KMS-11 (cell line): ENCODE results near the gene WNT2B.

Source experiments
- H2AFZ ChIP-seq: fragments of 200-600 bp; sonication (generic); 2 replicates; pipeline ENCODE4 v1.6.1; 2016; ENCODE audit warnings: antibody characterized with exemption, mixed run types, low read depth
- H3K27ac ChIP-seq: fragments of 200-600 bp; sonication (generic); 2 replicates; pipeline ENCODE4 v1.6.1; 2016; ENCODE audit warnings: mild to moderate bottlenecking, mixed run types
- H3K27me3 ChIP-seq: fragments of 200-600 bp; sonication (generic); 2 replicates; pipeline ENCODE4 v1.6.1; 2017; ENCODE audit warnings: mild to moderate bottlenecking, low read depth, mixed run types, moderate library complexity; ENCODE audit not compliant: insufficient read depth
- H3K36me3 ChIP-seq: fragments of 200-600 bp; sonication (generic); 2 replicates; pipeline ENCODE4 v1.6.1; 2017; ENCODE audit warnings: mild to moderate bottlenecking, mixed run types; ENCODE audit not compliant: insufficient read depth
- H3K4me1 ChIP-seq: fragments of 200-600 bp; sonication (generic); 2 replicates; pipeline ENCODE4 v1.6.1; 2016; ENCODE audit warnings: mild to moderate bottlenecking, low read depth, mixed run types; ENCODE audit not compliant: poor library complexity, severe bottlenecking
- H3K4me2 ChIP-seq: fragments of 200-600 bp; sonication (generic); 2 replicates; pipeline ENCODE4 v1.7.0; 2016; ENCODE audit warnings: mild to moderate bottlenecking, mixed run types
- H3K4me3 ChIP-seq: fragments of 200-600 bp; sonication (generic); IDR thresholded peaks from 2 replicates; pipeline ENCODE4 v1.6.1; 2017; ENCODE audit warnings: low read depth, low read length, mixed read lengths; ENCODE audit not compliant: insufficient read depth
- H3K79me2 ChIP-seq: fragments of 200-600 bp; sonication (generic); 2 replicates; pipeline ENCODE4 v1.6.1; 2016; ENCODE audit warnings: low read depth, mixed run types; ENCODE audit not compliant: insufficient read depth
- H3K9ac ChIP-seq: fragments of 200-600 bp; sonication (generic); 2 replicates; pipeline ENCODE4 v1.6.1; 2016; ENCODE audit warnings: mild to moderate bottlenecking, mixed run types
- H4K20me1 ChIP-seq: fragments of 200-600 bp; sonication (generic); 2 replicates; pipeline ENCODE4 v1.6.1; 2016; ENCODE audit warnings: mild to moderate bottlenecking, mixed run types; ENCODE audit not compliant: insufficient read depth
- CTCF ChIP-seq: fragments of 200-600 bp; sonication (generic); conservative IDR thresholded peaks from 2 replicates; pipeline ENCODE4 v1.6.1; 2017; ENCODE audit warnings: low read depth, mild to moderate bottlenecking, antibody characterized with exemption, low read length, moderate library complexity, mixed read lengths

Gene WNT2B

DNA sequence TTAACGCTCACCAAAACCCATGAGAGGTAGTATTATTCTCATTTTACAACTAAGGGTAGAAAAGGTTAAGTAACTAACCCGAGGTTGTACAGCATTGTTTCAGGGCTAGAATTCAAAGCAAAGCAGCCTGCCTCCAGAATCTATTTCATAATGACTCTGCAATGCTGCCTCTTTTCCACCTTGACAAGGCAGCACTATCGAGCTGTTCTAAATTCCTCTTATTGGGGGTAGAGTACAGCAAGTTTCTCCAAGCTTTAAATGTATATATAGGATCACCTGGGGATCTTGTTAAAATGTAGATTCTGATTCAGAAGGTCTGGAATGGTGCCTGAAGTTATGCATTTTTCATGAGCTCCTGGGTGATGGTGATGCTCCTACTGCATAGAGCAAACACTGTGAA lies 30.1 kb downstream of the WNT2B start:
- Histone ChIP-seq H3K36me3 (no peaks in the 10 kb centered on the region), H4K20me1 (no peaks in the 10 kb centered on the region), H3K4me2 (no peak overlapping the region), H3K4me1 (no peaks in the 10 kb centered on the region), H3K27me3 (no peaks in the 10 kb centered on the region), H3K27ac (no peak overlapping the region), H3K4me3 (no peak overlapping the region), H2AFZ (no peak overlapping the region), H3K79me2 (no peaks in the 10 kb centered on the region), H3K9ac (no peak overlapping the region)
- TF ChIP-seq CTCF, result no peak

DNA sequence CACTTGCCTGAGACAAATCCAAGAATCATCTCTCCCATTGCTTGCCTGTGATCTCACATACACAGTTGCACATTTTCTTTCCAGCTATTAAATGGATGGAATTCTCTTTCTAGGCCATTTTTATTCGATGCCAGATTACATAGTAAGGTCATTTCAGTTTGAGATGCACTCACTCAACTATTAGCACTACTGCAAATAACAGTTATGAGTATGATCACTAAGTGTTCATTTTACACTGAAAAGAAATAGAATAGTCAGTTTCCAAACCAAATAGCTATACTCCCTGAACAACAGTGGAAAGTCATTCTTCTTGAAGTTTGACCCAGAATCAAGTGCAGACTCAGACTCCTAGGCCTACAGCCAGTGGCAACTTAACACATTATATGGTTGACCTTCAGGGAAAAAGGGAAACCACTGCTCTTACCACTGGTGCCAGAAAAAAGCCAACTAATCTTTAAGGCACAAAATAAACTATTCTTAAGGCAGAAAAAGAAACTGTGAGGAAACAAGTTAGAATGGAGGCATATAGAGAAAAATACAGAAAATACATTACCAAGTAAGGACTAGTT lies 31.5 kb downstream of the WNT2B start:
- Histone ChIP-seq H2AFZ (no peak overlapping the region), H3K4me2 (no peak overlapping the region), H4K20me1 (no peaks in the 10 kb centered on the region), H3K27ac (no peak overlapping the region), H3K9ac (no peak overlapping the region), H3K36me3 (no peaks in the 10 kb centered on the region), H3K4me1 (no peaks in the 10 kb centered on the region), H3K4me3 (no peak overlapping the region), H3K27me3 (no peaks in the 10 kb centered on the region), H3K79me2 (no peaks in the 10 kb centered on the region)
- TF ChIP-seq CTCF, result no peak

- Histone ChIP-seq H3K4me2 (no peak overlapping the region), H3K36me3 (no peaks in the 10 kb centered on the region), H2AFZ (no peak overlapping the region), H4K20me1 (no peaks in the 10 kb centered on the region), H3K27ac (no peak overlapping the region), H3K9ac (no peak overlapping the region), H3K79me2 (no peaks in the 10 kb centered on the region), H3K4me3 (no peak overlapping the region), H3K27me3 (no peaks in the 10 kb centered on the region), H3K4me1 (no peaks in the 10 kb centered on the region)
- no peak for TF ChIP-seq CTCF
These were observed 32.5 kb downstream of the WNT2B start for GRCh38 chr1:112541299-112541698.

DNA sequence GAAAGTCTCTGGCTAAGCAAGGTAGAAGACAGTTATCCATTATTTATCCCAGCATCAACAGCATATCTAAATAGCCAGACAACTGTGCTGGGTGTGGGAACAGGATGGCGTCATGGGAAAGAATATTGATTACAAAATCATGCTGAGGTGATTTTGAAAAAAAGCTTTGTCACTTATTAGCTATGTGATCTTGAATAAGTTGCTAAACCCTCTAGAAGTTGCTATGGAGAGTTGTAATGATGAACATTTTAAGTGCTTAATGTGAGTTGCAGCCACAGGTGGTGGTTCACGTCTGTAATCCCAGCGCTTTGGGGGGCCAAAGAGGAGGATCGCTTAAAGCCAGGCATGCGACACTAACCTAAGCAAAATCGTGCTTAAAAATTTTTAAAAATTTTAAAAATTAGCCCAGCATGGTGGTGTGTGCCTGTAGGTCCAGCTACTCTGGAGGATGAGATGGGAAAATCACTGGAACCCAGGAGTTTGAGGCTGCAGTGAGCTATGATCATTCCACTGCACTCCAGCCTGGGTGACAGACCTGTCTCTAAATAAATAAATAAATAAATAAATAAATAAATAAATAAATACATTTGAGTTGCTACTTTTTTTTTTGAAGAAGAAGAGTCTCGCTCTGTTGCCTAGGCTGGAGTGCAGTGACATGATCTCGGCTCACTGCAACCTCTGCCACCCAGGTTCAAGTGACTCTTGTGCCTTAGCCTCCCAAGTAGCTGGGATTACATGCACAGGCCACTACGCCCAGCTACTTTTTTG lies 33.6 kb downstream of the WNT2B start:
- Histone ChIP-seq H3K4me1 (no peaks in the 10 kb centered on the region), H3K36me3 (no peaks in the 10 kb centered on the region), H3K4me3 (no peak overlapping the region), H3K27me3 (no peaks in the 10 kb centered on the region), H3K27ac (no peak overlapping the region), H3K4me2 (no peak overlapping the region), H2AFZ (no peak overlapping the region), H3K79me2 (no peaks in the 10 kb centered on the region), H4K20me1 (no peaks in the 10 kb centered on the region), H3K9ac (no peak overlapping the region)
- no peak for TF ChIP-seq CTCF
